G401 (cell line): ENCODE measurements around the gene NEDD4L. TPM values are rescaled to one million over a fixed set of nuclear protein-coding genes. Genes with fewer than 3 reads are reported as not detected.
A peak's percentile ranks its signal among the peaks of the same experiment; 100 is the strongest.
"Not testable (repeated sequence)": the region's sequence is repeated elsewhere in the genome, so short reads cannot be mapped to it uniquely, and the experiment has no call there.

Source experiments
- DNase-seq: peaks from one replicate; pipeline ENCODE4 v3.0.0-alpha.2; 2015; ENCODE audit warnings: low spot score
- in situ Hi-C: cut with HindIII; loops from 2 replicates; pipeline ENCODE4 v1.10.0; 2016; ENCODE audit warnings: low sequenced_read_pairs, mixed read lengths
- total RNA-seq: library from RNA; depleted of rRNA; stranded (reverse); fragments of >200 nt; shearing (Covaris generic); gene quantifications from 2 replicates; pipeline ENCODE4 v1.2.3, GENCODE V29; 2014

The NEDD4L gene
- total RNA-seq, 1 experiment from 2014 or later, result 0.37 TPM

- DNase-seq, result no peak
- in situ Hi-C loops, result no loop called here
Measured at GRCh38 chr18:58048081-58048642, 4.1 kb downstream of the NEDD4L start.

DNA sequence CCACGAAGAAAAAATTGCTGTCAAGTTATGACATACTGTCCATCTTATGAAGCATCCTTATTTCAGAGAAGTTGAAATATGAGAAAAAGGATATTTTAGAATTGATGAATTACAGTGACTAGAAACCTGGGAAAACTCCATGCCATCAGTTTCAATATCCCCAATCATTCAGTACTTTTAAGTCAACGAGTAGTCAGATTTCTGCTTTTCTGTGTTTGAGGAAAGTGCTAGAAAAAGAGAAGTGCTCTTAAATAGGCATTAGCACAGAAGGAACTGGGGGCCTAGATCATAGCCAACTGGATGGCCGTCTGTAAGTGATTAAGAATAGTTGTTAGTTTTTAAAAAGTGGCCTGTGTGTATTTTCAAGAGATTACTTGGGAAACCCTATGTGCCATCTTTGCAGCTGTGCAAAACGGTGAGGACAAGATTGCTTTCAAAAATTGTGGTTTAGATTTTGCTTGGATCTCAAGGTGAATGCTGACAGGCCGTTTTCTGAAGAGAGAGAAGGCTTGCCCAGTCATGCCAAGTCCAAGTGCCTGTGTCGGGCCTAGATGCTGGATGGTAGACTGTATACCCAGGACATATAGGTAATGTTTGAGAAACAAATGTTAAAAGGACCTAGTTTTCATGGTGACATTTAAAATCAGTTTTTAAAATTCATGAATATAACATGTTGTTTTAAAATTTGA, 5.1 kb downstream of the NEDD4L start:
- DNase-seq, result no peak
- in situ Hi-C loops, result no loop called here

DNA sequence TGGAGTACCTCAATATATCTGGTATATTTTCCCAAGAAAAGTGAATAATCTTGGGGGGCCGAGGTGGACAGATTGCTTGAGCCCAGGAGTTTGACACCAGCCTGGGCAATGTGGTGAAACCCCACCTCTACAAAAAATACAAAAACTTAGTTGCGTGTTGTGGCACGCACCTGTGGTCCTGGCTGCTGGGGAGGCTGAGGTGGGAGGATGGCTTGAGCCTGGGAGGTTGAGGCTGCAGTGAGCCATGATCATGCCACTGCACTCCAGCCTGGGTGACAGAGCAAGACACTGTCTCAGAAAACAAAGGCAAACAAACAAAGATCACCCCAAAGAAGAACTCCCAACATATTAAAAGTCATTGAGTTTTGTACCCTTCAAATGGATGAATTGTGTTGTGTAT, 6.9 kb downstream of the NEDD4L start:
- in situ Hi-C loops, result not testable (repeated sequence)

DNA sequence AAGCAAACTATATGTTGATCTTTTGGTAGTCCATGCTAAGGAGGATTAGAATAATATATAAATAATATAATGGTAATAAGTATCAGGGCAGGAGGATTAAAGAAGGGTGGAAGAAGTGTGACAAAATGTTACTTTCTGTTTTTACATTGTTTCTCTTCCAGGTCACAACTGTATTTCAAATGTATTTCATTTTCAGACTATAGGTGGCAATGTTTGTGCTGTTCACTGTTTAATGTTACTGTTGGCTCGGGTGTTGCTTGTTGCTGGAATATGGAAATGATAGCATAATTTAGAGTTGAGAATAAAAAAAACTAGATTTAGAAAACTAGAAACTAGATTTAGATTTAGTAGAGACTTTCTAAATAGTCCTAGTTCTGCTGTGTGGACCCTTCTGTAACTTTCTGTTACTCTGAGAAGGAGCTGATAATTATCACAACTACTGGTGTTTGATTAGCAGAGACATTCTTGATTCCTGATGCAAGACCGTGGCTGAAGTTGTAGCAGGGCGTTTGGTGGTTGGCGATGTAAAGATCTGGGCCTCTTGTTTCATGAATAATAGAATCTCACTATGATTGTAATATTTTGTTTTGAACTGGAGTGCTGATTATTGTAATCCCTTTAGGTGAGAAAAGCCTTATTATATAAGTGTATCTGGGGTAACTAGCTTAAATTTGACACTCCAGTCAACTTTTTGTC, 7.9 kb downstream of the NEDD4L start:
- DNase-seq, result peak; percentile 26
- in situ Hi-C loops, result no loop called here

More for the DNA sequence above, 6.9 kb downstream of the NEDD4L start:
- not testable (repeated sequence) for DNase-seq

- no peak for DNase-seq
- in situ Hi-C loops, result no loop called here
Measured at GRCh38 chr18:58052960-58053359, 8.9 kb downstream of the NEDD4L start.

- in situ Hi-C loops, result no loop called here
- no peak for DNase-seq
Measured at GRCh38 chr18:58054041-58054781, 10.2 kb downstream of the NEDD4L start.

DNA sequence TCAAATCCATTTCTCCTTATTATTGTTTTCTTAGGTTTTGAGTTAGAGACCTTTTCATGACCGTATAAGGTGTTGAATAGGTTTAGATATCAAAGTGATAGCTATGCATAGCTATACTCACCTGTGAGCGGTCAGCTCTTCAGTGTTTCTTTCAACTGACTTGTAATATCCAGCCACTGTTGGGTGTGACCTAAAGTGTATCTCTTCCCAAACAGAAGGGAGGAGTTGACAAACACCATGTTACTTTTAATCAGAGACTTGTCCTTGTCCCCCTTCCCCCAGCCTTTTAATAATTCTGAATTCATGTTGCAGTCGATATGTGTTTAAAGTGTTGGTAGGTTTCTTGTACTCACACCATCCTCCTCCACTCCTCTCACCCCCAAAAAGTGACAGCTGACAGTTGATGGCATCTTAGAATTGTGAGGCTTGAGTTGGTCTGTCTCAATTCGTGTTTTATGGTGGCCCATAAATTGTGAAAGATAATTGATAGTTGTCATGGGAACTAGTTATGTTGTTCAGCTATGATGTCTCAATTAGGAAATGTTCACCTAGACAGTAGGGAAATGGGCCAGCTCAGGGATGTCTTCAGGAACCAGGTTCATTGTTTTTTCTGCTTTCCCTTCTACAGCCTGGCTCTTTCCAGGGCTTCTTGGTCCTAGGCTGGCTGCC, 12.0 kb downstream of the NEDD4L start:
- no peak for DNase-seq

DNA sequence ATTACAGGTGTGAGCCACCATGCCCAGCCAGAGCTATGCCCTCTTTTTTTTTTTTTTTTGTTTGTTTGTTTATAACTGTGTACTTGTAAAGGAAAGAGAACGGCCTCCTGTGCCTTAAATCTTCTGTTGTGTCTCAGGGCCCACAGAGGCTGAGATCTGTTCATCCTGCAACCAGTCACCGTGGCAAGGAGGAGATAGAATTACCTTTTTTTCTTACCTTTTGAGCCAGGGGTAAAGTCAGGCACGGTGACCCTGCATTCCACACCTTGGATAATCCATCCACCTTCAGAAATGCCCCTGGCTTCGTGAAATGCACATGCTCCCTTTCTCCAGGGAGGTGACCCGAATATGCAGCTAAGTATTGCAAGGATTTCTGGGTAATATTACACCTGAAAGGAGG, 12.8 kb downstream of the NEDD4L start:
- no peak for DNase-seq
- in situ Hi-C loops, result no loop called here

More for the DNA sequence above, 12.0 kb downstream of the NEDD4L start:
- in situ Hi-C loops, result no loop called here

GRCh38 chr18:58057291-58057965, 13.4 kb downstream of the NEDD4L start:
- DNase-seq, result no peak
- in situ Hi-C loops, result no loop called here

DNA sequence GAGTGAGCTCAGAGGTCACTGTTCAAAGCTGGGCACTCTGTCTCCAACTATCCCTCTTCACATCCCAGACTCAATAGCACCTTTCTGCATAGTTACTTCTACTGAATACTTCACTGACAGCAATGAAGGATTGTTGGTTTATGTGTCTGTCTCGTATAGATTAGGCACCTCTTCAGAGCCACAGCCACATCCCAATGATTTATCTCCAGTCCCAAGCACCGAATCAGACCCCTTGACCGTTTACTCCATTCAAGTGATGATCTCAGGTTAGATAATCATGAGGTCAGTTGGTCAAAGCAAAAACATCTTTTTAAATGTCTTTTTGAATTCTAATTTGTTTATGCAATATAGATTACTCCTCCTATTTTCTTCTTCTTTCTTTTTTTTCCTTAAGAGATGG, 14.7 kb downstream of the NEDD4L start:
- in situ Hi-C loops, result no loop called here
- DNase-seq, result no peak

DNA sequence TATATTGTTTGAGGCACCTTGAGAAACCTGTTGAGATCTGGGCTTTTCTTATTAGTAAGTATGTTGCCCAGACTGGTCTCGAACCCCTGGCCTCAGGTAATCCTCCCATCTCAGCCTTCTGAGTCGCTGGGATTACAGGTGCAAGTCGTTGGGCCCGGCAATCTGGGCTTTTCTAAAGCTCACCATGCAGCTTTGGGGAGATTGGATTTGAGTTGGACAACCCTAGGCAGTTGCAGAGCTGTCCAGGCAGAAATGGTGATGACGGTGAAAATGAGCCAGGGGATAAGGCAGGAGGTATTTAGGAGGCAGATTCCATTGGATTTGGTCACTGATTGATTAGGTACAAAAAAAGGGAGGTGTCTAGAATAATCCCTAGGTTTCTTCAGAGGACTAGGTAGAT, 16.2 kb downstream of the NEDD4L start:
- in situ Hi-C loops, result no loop called here
- DNase-seq, result no peak

- no peak for DNase-seq
Measured at GRCh38 chr18:58061349-58061748, 17.3 kb downstream of the NEDD4L start.

DNA sequence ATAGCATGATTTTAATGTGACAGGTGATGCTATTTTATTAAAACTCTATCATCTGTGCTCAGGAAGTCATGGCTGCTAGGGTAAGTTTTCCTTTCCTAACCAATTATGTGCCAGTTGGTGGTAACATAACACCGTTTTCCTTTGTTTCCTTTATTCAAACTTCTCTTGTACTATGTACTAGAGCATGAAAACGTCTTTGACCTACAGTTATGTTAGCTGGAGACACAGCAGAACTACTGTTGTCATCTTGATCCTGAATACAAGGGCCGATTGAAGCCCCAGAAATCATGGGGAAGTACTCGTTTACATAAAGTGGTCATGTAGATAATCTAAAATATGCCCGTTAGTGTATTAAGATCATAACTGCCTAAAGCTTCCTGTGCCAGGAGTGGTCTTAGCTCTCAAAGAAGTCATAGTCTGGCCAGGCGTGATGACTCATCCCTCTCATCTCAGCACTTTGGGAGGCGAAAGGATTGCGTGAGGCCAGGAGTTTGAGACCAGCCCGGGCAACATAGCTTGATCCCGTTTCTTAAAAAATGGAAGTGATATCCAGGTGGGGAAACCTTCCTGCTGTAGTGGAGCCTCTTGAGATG, 20.5 kb downstream of the NEDD4L start:
- no peak for DNase-seq
- in situ Hi-C loops, result no loop called here

More at GRCh38 chr18:58061349-58061748, 17.3 kb downstream of the NEDD4L start:
- in situ Hi-C loops, result no loop called here

DNA sequence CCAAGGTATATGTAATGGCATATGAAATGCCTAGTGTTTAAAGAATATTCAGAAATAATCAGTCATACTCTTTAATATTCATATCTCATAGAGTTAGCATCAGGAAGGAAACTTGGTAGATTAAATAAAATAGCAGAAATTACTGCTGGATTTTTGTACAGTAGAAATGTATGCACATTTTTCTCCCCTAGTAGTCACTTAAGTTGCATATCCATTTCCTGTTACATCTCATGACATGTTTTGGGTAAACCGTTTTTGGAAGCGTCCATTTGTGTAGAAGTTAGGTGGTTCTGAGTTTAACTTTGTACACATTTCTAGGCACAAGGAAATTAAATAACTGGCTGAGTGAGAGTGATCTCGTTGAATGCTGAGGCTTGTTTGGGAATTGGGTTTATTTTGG, 21.9 kb downstream of the NEDD4L start:
- DNase-seq, result no peak
- in situ Hi-C loops, result no loop called here

DNA sequence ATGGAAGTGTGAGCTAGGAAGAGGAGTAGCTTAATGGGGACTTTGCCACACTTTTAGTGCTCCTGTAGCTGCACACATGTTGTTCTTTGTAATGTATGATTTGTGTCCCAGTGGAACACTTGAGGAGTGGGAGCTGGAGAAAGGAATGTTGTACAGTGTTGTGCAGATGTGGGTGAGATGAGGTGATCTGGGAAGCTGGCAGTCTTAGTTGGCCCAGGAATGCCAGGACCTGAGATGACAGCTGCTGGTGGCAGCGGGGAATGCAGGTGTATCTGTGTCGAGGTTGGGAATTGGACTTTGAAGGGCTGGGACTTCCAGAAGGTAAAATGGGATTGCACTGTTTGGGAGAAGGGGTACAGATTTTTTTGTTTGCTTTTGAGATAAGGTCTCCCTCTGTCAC, 23.6 kb downstream of the NEDD4L start:
- in situ Hi-C loops, result no loop called here
- DNase-seq, result no peak

- in situ Hi-C loops, result no loop called here
- DNase-seq, result no peak
Measured at GRCh38 chr18:58069099-58069498, 25.1 kb downstream of the NEDD4L start.

- in situ Hi-C loops, result no loop called here
- no peak for DNase-seq
Measured at GRCh38 chr18:58069721-58070292, 25.8 kb downstream of the NEDD4L start.

DNA sequence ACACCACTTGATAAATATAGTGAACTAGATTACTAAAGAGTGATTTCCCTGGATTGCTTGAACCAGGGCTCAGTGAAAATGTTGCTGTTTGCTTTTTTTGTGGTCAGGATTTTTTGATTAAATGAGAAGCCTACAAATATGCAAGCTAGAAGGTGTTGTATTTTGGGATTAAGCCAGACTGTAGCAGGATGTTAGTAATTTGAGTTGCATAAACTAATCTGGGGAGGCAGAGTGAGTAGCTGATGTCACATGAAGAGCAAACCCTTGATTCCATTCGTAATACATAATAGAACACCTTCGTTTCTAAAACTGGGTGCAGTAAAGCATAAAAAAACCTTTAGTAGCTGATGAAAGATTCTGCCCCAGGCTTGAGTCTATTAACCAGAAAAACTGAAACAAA, 32.0 kb downstream of the NEDD4L start:
- in situ Hi-C loops, result no loop called here
- no peak for DNase-seq
